GM21423 (cell line): ENCODE data around the gene DSN1.

Experiments
- ATAC-seq: cut with Tn5 transposase; IDR thresholded peaks from one replicate; pipeline ENCODE4 v1.9.1; 2021; ENCODE audit warnings: mild to moderate bottlenecking, moderate library complexity; ENCODE audit not compliant: unreplicated experiment

The DSN1 gene

DNA sequence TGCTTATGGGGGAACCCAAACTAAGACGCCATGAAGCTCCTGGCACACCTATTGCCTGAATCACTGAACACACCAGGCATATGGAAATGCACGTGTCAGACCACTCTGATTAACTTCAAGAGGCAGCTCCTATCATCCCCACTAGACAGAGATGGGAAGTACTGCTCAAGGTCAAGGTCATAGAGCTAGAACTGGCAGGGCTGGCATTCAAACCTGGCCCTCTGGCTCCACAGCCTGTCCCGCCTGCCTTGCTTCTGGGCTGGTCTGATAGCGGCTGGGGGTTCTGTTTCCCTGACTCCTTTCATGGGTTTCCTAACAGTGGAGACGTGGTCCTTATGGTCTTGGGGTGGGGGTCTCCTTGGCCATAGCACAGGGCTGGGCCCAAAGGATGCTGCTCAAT is 22.6 kb upstream of the DSN1 start:
- ATAC-seq = no peak

DNA sequence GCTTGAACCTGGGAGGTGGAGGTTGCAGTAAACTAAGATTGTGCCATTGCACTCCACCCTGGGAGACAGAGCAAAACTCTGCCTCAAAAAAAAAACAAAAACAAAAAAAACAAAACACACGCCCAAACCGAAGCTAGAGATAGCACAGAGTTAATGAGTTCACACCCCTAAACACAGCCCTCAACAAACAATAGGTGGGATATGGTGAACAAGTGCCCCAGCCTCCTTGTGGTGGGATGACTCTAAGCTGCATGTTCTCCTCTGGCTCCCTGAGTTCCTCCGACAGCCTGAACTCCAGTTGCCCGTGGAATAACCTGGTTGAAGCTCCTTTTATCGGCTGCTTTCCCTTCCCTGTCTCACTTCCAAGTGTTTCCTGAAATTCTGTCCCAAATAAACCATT is 22.1 kb upstream of the DSN1 start:
- ATAC-seq = no peak

DNA sequence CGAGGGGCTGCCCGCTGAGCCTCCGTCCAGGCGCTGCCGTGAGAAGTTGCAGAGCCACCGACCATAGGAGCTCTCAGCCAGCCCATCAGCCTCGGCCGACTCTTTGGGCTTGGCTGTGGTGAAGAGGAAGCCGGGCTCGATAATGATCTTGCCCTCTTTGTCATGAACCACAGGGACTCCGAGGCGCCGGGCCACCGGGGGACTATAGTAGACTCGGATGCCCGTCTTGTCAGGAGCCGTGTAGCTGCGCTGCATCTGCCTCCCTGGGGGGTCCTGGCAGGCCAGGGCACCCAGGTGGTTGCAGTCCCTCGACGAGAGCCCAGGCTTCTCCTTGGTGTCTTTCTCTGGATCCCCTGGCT is 20.5 kb upstream of the DSN1 start:
- ATAC-seq = no peak

DNA sequence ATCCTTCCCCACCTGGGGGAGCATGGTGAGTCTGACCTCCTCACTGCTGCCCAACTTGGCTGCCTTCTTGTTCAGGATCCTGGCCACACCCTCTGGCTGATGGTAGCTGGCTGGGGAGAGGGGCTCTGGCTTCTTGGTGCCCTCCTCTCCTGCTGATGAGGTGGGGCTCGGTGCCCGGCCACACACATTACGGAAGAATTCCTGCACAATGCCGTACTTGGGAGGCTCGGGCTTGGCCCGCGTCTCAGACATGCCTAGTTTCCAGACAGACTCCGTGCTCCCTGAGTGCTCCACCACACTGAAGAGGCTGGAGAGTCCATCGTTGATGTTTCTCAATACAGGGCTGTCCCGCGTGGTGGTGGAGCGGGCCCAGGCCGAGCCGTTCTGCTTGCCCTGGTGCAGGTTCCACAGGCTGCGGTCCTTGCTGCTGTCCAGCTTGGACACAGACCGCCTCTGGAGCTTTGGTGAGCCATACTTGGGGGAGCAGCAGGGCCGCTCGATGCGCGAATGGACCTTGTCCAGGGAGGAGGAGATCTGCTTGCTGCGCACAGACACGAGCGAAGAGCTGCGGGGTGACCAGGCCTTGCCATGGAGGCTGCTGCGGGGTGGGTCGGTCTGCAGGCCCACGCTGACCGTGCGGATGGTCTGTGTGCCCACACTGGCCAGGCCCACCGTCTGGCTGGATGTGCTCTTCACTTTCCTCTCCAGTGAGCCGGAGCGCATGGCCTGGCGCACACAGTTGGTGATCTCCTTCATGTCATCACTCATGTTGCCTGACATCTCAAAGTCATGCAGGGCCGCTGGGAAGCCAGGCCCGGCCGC is 19.9 kb upstream of the DSN1 start:
- no peak for ATAC-seq

DNA sequence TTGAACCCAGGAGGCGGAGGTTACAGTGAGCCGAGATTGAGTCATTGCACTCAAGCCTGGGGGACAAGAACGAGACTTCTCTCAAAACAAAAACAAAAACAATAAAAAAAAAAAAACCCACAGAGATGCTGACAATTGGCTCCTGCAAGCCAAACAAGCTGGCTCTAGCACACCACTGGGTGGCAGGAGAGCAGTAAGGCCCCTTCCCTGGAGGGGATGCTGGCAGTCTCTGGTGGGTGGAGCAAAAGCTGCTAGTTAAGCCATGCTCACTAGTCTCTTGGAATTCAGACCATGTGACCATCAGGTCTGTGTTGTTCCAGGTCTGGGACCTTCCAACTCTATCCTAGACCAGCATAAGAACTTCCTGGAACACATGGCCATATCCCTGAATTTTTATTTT is 18.9 kb upstream of the DSN1 start:
- no peak for ATAC-seq

DNA sequence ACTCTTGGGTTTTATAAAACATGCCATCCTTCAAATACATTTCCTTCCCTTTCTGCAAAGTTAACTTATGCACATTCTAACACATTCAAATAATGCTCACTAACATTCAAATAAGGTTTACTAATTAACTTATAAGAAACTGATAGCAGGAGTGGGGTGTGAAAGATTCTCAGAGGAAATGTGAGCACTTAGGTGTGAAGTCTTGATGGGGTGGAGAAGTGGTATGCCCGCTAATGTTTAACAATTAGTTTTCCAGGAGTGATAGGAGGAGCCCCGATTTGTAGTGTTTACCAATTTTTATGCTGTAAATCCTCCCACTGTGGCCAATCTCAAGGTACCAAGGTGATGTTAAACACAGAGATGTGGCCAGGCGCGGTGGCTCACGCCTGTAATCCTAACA is 18.3 kb upstream of the DSN1 start:
- ATAC-seq = no peak

DNA sequence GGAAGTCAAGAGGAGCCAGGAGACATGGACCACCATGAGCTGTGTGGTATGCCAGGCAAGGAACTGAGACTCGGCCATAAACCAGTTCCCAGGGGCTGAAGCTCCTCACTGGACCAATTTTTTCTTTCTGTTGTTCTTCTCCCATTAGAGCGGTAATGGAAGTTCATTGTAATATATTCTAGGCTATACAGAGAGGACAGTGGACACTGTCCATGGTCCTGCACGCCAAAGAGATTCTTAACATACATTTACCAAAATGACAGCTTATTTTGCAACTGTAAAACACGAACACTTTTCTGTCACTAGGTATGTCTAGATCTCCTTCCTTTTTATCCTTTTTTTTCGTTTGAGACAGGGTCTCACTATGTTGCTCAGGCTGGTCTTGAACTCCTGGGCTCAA is 13.1 kb upstream of the DSN1 start:
- ATAC-seq = no peak

DNA sequence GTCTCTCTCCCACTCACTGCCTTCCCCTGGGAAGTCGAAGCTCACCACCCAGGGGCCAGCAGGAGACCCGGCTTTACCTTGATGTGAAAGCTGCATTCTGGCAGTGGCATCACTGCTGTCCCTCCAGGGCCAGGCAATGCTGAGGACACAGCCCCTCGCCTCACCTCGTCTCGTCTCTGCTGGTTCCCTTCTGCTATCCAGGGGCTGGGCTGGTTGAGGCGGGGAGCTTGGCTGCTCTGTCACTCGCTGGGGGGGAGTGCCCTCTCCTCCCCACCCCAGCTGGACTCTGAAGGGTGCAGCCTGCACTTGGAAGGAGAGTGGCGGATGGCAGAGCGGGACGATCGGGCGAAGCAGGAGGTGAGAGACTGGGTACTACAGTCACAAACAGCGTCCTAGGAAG is 12.7 kb upstream of the DSN1 start:
- ATAC-seq = no peak

DNA sequence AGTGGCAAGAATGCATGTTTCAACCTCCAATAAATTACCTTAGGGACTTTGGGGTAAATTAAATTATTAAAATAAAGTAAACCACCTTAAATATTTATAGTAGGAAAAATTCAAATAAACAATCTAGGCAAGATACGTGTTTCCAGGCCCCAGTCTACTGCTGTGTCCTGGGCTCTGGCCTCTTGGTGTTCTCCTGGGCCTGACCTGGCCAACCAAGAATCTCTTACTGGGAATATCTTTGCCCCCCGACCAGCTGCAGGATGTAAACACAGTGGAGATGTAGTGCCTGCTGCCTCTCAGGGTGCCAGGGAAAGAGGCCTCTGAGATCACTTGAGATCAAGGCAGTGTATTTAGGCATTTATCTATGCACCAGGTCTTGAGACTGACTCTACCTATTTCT is 11.7 kb upstream of the DSN1 start:
- ATAC-seq = no peak

DNA sequence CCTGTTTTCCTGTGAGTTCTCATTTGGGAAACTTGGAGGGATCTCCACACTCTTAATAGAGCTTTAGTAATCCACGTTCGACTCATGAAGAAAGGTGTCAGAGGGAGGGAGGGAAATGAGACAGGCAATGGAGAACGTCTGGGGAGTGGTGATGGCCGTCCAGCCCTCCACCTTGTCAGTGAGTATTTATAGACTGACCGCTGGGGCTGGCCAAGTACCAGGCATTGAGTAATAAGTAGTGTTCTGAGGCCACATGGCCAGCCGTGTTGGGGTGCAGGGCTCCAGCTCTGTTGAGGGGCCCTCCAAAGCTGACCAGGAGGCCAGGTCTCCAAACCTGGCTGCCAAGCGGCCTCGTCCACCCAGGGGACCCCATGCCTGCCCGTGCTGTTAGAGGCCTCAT is 11.3 kb upstream of the DSN1 start:
- no peak for ATAC-seq

DNA sequence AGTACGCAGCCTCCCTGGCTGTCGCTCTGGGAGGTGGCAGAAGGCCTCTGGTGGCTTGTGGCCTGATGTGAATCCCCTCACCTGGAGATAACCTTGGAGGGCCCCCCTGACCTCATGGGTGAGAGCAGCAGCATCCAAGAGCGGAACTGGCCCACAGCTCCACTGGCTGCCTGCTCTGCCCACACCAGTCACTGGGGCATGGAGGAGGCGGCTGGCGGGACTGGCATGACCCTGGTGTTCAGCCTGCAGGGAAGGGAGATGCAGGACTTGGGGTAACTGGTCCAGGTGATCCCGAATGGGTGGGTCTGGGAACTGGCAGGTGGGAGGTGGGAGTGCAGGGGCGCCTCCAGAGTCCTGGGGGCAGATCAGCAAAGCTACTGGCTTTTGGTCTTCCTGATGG is 10.6 kb upstream of the DSN1 start:
- ATAC-seq = no peak

DNA sequence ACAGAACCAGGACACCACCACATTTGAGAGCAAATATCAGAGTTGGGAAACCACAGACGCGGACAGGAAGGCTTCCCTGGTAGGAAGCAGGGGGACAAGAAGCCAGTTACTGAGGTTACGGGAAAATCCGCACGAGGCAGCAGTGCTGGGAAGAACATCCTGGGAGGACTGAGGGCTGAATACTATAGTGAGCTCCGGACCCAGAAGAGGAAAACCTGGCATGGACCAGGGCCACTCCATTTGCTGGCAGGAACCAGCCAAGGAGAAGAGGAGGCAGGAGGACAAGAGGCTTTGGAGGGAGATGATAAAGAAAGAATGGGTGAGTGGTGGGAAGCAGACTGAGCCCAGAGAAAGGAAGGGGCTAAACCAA is 6.1 kb upstream of the DSN1 start:
- no peak for ATAC-seq

DNA sequence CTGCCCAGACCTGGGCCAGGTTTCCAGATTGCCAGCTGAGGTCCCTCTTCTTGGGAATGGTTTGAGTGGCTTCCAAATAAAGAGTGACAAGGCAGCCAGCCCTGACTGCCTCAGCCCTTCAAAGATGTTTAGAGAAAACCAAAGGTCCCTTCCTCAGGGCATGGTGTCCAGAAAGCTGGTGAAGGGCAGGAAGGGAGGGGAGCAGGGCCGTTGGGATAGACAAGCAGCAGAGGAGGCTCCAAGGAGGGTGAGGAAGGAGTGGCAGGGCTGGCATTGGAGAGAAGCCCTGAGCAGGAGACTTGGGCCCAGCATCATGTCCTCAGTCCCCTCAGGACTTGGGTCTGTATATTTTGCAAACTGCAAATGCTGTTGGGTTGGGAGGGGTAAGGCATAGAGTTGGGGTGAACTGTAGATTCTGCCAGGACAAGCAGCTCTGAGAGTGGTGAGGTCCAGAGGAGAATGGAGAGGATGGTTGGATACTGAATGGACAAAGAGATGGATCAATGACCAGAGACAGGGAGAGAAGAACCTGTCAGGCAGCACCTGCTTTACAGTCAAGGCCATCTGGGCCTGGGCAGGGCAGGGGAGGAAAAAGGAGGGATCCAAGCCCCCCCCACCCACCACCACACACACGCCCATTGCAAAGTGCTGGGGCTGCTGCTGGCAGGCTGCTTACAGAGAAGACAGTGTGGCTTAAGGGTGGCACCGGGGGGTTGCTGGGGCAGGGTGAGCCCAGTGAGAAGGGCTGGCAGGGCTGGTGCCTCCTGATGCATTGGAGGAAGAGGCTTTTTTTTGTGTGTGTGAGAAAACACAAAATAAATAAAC is 5.5 kb upstream of the DSN1 start:
- no peak for ATAC-seq

DNA sequence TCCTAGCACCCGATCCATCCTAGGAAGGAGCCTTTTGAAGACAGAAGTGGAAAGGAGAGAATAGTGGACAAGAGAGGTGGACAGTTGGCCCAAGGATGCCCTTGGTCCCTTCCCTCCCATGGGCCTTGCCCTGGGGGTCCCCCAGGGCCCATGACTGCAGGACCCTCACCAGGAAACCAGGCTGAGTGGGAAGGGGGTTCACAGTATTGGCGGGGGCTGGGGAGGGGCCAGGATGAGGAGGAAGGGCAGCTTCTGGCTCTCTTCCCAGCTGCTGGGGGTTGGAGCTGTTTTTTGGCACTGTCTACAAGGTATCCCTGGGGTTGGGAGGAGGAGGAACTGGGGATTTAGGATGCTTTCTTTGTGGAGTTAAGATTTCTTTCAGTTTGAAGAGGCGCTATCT is 4.0 kb upstream of the DSN1 start:
- no peak for ATAC-seq

DNA sequence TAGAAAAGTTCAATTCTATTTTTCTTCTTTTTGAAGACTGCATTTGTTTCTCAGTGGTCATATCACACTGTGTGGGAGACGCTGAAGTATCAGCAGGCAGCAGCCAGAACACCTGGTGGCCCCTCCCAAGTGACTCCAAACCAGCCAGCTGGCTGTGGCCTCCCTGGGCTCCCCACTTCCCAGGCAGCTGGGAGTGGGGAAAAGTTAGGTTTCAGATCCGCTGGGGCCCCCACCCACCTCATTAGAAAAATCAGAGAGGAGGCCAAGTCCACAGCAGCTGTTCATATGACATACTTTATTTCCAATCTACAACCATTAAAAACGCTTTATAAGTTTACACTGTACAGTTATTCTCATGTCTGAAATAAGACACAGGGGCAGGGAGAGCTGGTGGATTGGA is 3.6 kb upstream of the DSN1 start:
- ATAC-seq = no peak

DNA sequence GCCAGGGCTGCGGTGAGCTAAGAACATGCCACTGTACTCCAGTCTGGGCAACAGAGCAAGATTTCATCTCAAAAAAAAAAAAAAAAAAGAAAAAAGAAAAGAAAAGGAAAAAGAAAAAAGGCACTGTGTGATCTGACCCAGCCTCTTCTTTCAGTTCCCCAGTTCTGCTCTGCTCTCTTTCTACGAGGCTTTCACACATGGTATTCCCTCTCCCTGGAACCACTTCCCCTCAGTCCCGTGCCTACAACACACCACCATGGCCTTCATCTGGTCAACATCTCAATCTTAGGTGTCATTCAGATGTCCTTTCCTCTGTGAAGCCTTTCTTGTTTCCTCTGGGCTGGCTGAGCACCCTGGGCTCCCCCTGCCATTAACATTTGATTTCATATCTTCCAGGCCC is 2.3 kb upstream of the DSN1 start:
- ATAC-seq = no peak

DNA sequence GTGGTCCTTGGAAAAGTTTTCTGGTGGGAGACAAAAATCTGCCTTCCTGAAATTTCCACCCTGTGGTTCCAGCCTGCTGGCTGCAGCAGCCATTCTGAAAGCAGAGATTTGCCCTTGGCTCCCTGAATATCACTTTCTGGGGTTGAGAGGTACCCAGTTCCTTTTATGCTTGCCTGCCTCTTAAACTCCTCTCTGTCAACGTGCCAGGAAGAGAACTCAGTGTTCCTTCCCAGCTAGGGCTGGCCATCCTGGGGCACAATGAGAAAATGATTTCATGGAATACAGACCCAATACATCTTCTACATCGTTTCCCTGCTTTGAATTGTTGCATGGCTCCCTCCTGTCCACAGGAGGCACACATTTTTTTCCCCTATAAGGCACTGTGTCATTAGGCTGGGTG is 1.6 kb upstream of the DSN1 start:
- ATAC-seq = no peak

DNA sequence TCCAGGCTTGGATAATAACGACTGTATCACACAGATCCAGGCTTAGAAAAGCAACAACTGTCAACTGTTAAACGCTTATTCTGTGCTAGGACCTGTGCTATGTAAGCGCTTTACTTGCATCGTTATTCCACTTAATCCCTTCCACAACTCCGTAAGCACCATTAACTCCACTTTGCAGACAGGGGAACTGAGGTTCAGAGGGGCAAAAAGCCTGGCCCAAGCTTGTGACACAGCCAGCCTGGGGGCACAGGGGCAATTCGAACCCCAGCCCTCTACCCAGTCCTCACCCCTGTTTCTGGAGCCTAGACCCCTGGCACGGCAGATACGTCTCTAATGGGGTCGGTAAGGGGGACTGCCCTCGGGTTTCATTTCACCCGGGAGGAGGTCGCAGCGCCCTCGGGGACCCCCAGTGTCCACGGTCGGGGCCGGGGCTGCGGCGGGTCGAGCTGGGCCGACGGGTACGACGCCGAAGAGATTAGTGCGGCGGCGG is 411 bp downstream of the DSN1 start:
- ATAC-seq = peak; percentile 22

DNA sequence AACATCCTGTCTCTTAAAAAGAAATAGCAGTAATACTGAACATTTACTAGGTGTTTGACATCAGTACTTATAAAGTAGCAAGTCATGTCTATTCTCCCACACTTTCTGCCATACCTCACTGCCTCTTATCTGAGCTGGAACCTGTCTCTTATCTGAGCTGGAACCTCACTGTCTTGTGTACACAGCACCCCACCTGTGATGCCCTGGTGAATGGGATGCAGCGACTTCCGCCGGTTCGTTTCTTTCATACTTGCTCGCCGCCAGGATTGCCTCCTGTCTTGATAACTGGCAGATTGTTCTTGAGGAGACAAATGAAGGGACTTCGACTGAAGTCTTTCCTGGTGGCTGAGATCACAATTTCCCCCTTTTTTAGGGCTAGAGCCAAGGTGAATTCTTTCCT is 2.9 kb downstream of the DSN1 start:
- ATAC-seq = no peak

DNA sequence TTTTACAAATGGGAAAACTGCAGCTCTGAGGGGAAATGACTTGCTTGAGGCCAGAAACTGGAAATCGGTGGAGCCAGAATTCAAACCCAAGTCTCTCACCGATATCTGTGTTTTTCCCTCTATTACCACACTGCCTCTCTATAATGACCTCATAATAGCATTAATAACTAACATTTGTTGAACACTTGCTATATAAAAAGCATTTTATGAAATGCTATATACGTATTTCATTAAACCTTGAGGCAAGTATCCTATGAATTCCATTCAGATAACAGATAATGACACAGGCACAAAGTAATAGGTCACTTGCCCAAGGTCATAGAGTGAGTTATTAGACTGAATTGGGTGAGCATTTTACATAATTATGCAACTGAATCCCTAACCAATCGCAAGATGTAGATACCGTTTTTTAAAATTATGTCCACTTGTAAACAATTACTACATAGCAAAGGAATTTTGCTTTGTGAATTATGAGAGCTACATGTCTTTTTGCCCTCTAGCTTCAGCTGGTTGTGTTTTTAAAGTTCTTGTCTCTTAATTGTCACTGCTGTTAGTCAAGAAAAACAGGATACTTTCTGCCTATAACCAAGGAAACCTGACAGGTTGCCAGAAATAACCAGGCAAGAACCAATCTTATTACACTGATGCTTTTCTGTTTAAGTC is 4.7 kb downstream of the DSN1 start:
- no peak for ATAC-seq

DNA sequence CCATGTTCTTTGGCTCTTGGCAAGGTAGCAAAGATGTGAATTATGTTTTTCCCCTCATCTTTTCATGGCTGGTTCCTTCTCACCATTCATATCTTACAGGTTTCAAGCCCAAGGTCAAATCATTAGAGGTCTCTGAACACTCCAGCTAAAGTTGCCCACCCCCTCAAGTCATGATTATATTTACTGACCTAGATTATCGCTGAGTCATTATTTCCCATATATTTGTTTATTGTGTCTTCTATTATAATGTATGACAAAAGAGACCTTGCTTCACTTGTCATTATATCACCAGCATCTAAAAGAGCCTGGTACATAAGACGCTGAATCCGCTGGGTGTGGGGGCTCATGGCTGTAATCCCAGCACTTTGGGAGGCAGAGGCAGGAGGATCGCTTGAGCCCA is 12.4 kb downstream of the DSN1 start:
- no peak for ATAC-seq

DNA sequence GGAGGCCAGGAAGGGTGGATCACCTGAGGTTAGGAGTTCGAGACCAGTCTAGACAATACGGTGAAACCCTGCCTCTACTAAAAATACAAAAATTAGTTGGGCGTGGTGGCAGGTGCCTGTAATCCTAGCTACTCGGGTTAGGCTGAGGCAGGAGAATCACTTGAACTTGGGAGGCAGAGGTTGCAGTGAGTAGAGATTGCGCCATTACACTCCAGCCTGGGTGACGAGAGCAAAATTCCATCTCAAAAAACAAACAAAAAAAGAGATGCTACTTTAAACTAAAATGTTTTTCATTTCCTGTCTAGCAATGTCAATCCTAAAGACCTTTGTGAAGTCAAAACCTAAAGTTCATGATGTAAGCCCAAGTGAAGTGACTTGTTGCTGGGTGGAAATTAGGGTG is 12.9 kb downstream of the DSN1 start:
- no peak for ATAC-seq
